ENCODE data around the gene CAP1.

- no peak for TF ChIP-seq EZH2phosphoT487 (IDR thresholded peaks at IDR 0.05; ENCODE audit: borderline replicate concordance, low read depth)
- TF ChIP-seq TCF12 (IDR thresholded peaks at IDR 0.05): no peak
- no peak for TF ChIP-seq EP300 (IDR thresholded peaks at IDR 0.05; ENCODE audit: borderline replicate concordance in 1 of 2, low read depth in 1 of 2, low read length in 1 of 2)
- no peak for TF ChIP-seq USF2 (IDR thresholded peaks at IDR 0.05; ENCODE audit: borderline replicate concordance, low read depth, low read length)
- no peak for TF ChIP-seq YY1 (IDR thresholded peaks at IDR 0.05; ENCODE audit: low read depth)
- TF ChIP-seq JUND (IDR thresholded peaks at IDR 0.05): no peak
- TF ChIP-seq CTCF (IDR thresholded peaks at IDR 0.05): no peak
Observed at GRCh38 chr1:40120128-40120527, 79.6 kb downstream of the CAP1 start.

All from SK-N-SH (cell line).